H1 (cell line): ENCODE measurements around the gene IL17RE. TPM values are rescaled to one million over a fixed set of nuclear protein-coding genes. Genes with fewer than 3 reads are reported as not detected.
A peak's percentile ranks its signal among the peaks of the same experiment; 100 is the strongest.

Experiments used
- CTCF ChIA-PET: fragments of 300-600 bp; sonication (Branson Sonifier 250); formaldehyde crosslinking; loops from one replicate; lab custom pipeline; 2021; ENCODE audit not compliant: partially characterized antibody; lab: Charles Lee
- POLR2A ChIA-PET: fragments of 300-600 bp; sonication (Branson Sonifier 250); formaldehyde crosslinking; loops from one replicate; lab custom pipeline; 2021; ENCODE audit warnings: inconsistent platforms; ENCODE audit not compliant: partially characterized antibody; lab: Charles Lee
- DNase-seq, 2 experiments: peaks; one replicate each; pipeline versions ENCODE4 v3.0.0 to v3.0.0-alpha.2; 2010 to 2022; ENCODE audit warnings: low spot score in 2 of 2, low read depth in 1 of 2, mixed read lengths in 1 of 2
- FAIRE-seq: peaks from 2 replicates; lab custom pipeline; 2011; peaks lifted over from hg19 to GRCh38; lab: Jason Lieb, UNC
- H2AFZ ChIP-seq: 2 replicates; pipeline ENCODE4 v1.8.1; 2012; ENCODE audit warnings: low read length, inconsistent platforms
- H2AK5ac ChIP-seq: 2 replicates; pipeline ENCODE4 v1.6.1; 2013; ENCODE audit warnings: low read depth, low read length
- H2BK120ac ChIP-seq: replicated peaks from 2 replicates; pipeline ENCODE3; 2013; ENCODE audit warnings: low read depth, low read length, inconsistent platforms
- H2BK12ac ChIP-seq: 2 replicates; pipeline ENCODE4 v1.6.1; 2013; ENCODE audit warnings: low read depth, low read length
- H2BK15ac ChIP-seq: 2 replicates; pipeline ENCODE4 v1.6.1; 2013; ENCODE audit warnings: low read length
- H2BK20ac ChIP-seq: 2 replicates; pipeline ENCODE4 v1.6.1; 2013; ENCODE audit warnings: low read length
- H2BK5ac ChIP-seq: 2 replicates; pipeline ENCODE4 v1.6.1; 2013; ENCODE audit warnings: low read depth, low read length
- H3K14ac ChIP-seq: 2 replicates; pipeline ENCODE4 v1.6.1; 2013; ENCODE audit warnings: inconsistent platforms; ENCODE audit not compliant: insufficient read length
- H3K18ac ChIP-seq: 2 replicates; pipeline ENCODE4 v1.6.1; 2013; ENCODE audit warnings: low read length; ENCODE audit errors: extremely low read depth
- H3K23ac ChIP-seq: 2 replicates; pipeline ENCODE4 v1.6.1; 2013; ENCODE audit warnings: inconsistent platforms; ENCODE audit not compliant: insufficient read length
- H3K23me2 ChIP-seq: 2 replicates; pipeline ENCODE4 v1.6.1; 2013; ENCODE audit warnings: low read depth, low read length
- H3K27ac ChIP-seq: 2 replicates; pipeline ENCODE4 v1.6.1; 2011; ENCODE audit warnings: low read depth, low read length, inconsistent platforms
- H3K27me3 ChIP-seq, 4 experiments: replicated peaks in 1 of 4; 1 replicate in 1 of 4; 2 replicates in 3 of 4; pipeline versions ENCODE4 v1.6.1 to v1.8.1; 2011 to 2013; ENCODE audit warnings: low read length in 3 of 4, mild to moderate bottlenecking in 3 of 4, inconsistent platforms in 2 of 4, mixed read lengths in 2 of 4, moderate library complexity in 1 of 4; ENCODE audit not compliant: control insufficient read depth in 3 of 4, insufficient read depth in 3 of 4; ENCODE audit errors: extremely low read depth in 1 of 4
- H3K36me3 ChIP-seq, 4 experiments: 2 replicates each; pipeline versions ENCODE4 v1.6.1 to v1.8.1; 2011 to 2013; ENCODE audit warnings: mild to moderate bottlenecking in 4 of 4, low read length in 3 of 4, moderate library complexity in 2 of 4, control low read depth in 1 of 4, inconsistent platforms in 1 of 4; ENCODE audit not compliant: insufficient read depth in 4 of 4, control insufficient read depth in 2 of 4
- H3K4ac ChIP-seq: replicated peaks from 2 replicates; pipeline ENCODE3; 2013; ENCODE audit warnings: low read length, low read depth, mixed read lengths, inconsistent platforms; ENCODE audit not compliant: insufficient read length
- H3K4me1 ChIP-seq, 4 experiments: replicated peaks in 1 of 4; 1 replicate in 1 of 4; 2 replicates in 3 of 4; pipeline versions ENCODE4 v1.6.1 to v1.8.1; 2011 to 2013; ENCODE audit warnings: low read length in 3 of 4, inconsistent platforms in 2 of 4, mixed read lengths in 1 of 4; ENCODE audit not compliant: insufficient read depth in 4 of 4, control insufficient read depth in 3 of 4
- H3K4me2 ChIP-seq, 2 experiments: 2 replicates each; pipeline versions ENCODE4 v1.6.1 to v1.8.1; 2011 to 2013; ENCODE audit warnings: low read depth in 2 of 2, low read length in 2 of 2, control low read depth in 1 of 2, inconsistent platforms in 1 of 2, mild to moderate bottlenecking in 1 of 2; ENCODE audit not compliant: insufficient read depth in 1 of 2
- H3K4me3 ChIP-seq, 4 experiments: fragments of 200-600, 300-600 bp in 1 of 4; sonication (generic), shearing (Covaris generic), sonication (Bioruptor Twin) in 1 of 4; 2 replicates each; pipeline versions ENCODE4 v1.5.1 to v1.8.1; 2011 to 2016; ENCODE audit warnings: low read length in 4 of 4, low read depth in 3 of 4, control low read depth in 2 of 4, inconsistent platforms in 2 of 4, mild to moderate bottlenecking in 2 of 4, mixed read lengths in 1 of 4, moderate library complexity in 1 of 4; ENCODE audit not compliant: insufficient read depth in 2 of 4; ENCODE audit errors: extremely low read depth in 1 of 4
- H3K56ac ChIP-seq: replicated peaks from 2 replicates; pipeline ENCODE3; 2013; ENCODE audit warnings: low read depth, mild to moderate bottlenecking, mixed read lengths, low read length, inconsistent platforms; ENCODE audit not compliant: insufficient read length
- H3K79me1 ChIP-seq: 2 replicates; pipeline ENCODE4 v1.6.1; 2013; ENCODE audit warnings: low read depth, low read length, control low read depth
- H3K79me2 ChIP-seq, 2 experiments: 2 replicates each; pipeline versions ENCODE4 v1.6.1 to v1.8.1; 2012 to 2013; ENCODE audit warnings: low read length in 2 of 2, mild to moderate bottlenecking in 2 of 2, inconsistent platforms in 1 of 2; ENCODE audit not compliant: insufficient read depth in 2 of 2, control insufficient read depth in 1 of 2
- H3K9ac ChIP-seq, 4 experiments: replicated peaks in 1 of 4; 1 replicate in 1 of 4; 2 replicates in 3 of 4; pipeline versions ENCODE4 v1.6.1 to v1.8.1; 2011 to 2013; ENCODE audit warnings: low read depth in 3 of 4, low read length in 3 of 4, control low read depth in 2 of 4, mild to moderate bottlenecking in 2 of 4, moderate library complexity in 2 of 4, inconsistent platforms in 1 of 4; ENCODE audit errors: extremely low read depth in 1 of 4
- H3K9me3 ChIP-seq, 2 experiments: 2 replicates each; pipeline versions ENCODE4 v1.6.1 to v1.8.1; 2012 to 2013; ENCODE audit warnings: mild to moderate bottlenecking in 2 of 2, moderate library complexity in 2 of 2, control low read depth in 1 of 2, inconsistent platforms in 1 of 2, low read depth in 1 of 2, low read length in 1 of 2, mixed read lengths in 1 of 2; ENCODE audit not compliant: insufficient read depth in 2 of 2
- H4K20me1 ChIP-seq, 2 experiments: replicated peaks in 1 of 2; 2 replicates each; pipeline versions ENCODE3 to v1.8.1; 2011 to 2013; ENCODE audit warnings: inconsistent platforms in 2 of 2, low read length in 2 of 2, mild to moderate bottlenecking in 1 of 2; ENCODE audit not compliant: insufficient read depth in 2 of 2, control insufficient read depth in 1 of 2
- H4K5ac ChIP-seq: 2 replicates; pipeline ENCODE4 v1.6.1; 2013; ENCODE audit warnings: low read length, low read depth, mixed read lengths, inconsistent platforms; ENCODE audit not compliant: insufficient read length
- H4K8ac ChIP-seq: 2 replicates; pipeline ENCODE4 v1.8.0; 2013; ENCODE audit warnings: mild to moderate bottlenecking, moderate library complexity, low read length, inconsistent platforms; ENCODE audit not compliant: insufficient read depth; ENCODE audit errors: extremely low read depth
- H4K91ac ChIP-seq: replicated peaks from 2 replicates; pipeline ENCODE3; 2013; ENCODE audit warnings: low read length, mixed read lengths, inconsistent platforms; ENCODE audit not compliant: insufficient read length
- CBX5 ChIP-seq: fragments of 300-800, 300-1000 bp; sonication (generic); IDR thresholded peaks from 2 replicates; pipeline ENCODE4 v1.7.1; 2016; ENCODE audit warnings: antibody characterized with exemption, low read length, low read depth
- CTBP2 ChIP-seq: IDR thresholded peaks from 2 replicates; pipeline ENCODE4 v1.7.0; 2011; ENCODE audit warnings: borderline replicate concordance, mild to moderate bottlenecking, moderate library complexity, mixed read lengths, low read length; ENCODE audit not compliant: insufficient read depth, insufficient read length
- FOSL1 ChIP-seq: IDR thresholded peaks from 2 replicates; pipeline ENCODE4 v1.6.1; 2011; ENCODE audit warnings: mild to moderate bottlenecking, low read depth, low read length, moderate library complexity; ENCODE audit not compliant: insufficient read depth
- GTF2F1 ChIP-seq: IDR thresholded peaks from 2 replicates; pipeline ENCODE4 v1.6.1; 2012; ENCODE audit warnings: low read depth, low read length, improper control_type of control experiment, borderline replicate concordance
- JUN ChIP-seq: IDR thresholded peaks from 2 replicates; pipeline ENCODE4 v1.6.1; 2011; ENCODE audit warnings: low read depth, mild to moderate bottlenecking, improper control_type of control experiment, low read length
- POLR2A ChIP-seq, 2 experiments: IDR thresholded peaks; 1 replicate in 1 of 2; 2 replicates in 1 of 2; pipeline ENCODE4 v1.6.1; 2011; ENCODE audit warnings: low read depth in 2 of 2, low read length in 2 of 2, mild to moderate bottlenecking in 2 of 2; ENCODE audit errors: control extremely low read depth in 1 of 2
- RFX5 ChIP-seq: IDR thresholded peaks from 2 replicates; pipeline ENCODE4 v1.6.1; 2011; ENCODE audit warnings: low read depth, low read length, improper control_type of control experiment, borderline replicate concordance
- TBP ChIP-seq: IDR thresholded peaks from 2 replicates; pipeline ENCODE4 v1.6.1; 2011; ENCODE audit warnings: low read depth, low read length, improper control_type of control experiment
- USF2 ChIP-seq: IDR thresholded peaks from 2 replicates; pipeline ENCODE4 v1.6.1; 2011; ENCODE audit warnings: low read length, improper control_type of control experiment
- WGBS, 2 experiments: shearing (Covaris generic) in 1 of 2; methylation state at CpG; one replicate each; pipeline versions ENCODE4 v1.1.6 to v1.1.7; 2013 to 2015; ENCODE audit warnings: low lambda C conversion rate in 2 of 2, mixed read lengths in 2 of 2, inconsistent platforms in 1 of 2, low coverage in 1 of 2, missing lambda C conversion rate in 1 of 2; ENCODE audit not compliant: insufficient replicate concordance in 2 of 2, insufficient coverage in 1 of 2, insufficient read length in 1 of 2; ENCODE audit errors: extremely low coverage in 1 of 2, missing lambda C conversion rate in 1 of 2; 5-methylcytosine and 5-hydroxymethylcytosine counted together
- polyA plus RNA-seq, 7 experiments: library from polyadenylated mRNA; depleted of rRNA in 3 of 7; stranded (reverse) in 5 of 7; unstranded in 2 of 7; fragments of >200 nt in 5 of 7; fragments of 200-250 nt in 2 of 7; gene quantifications; 1 replicate in 5 of 7; 2 replicates in 1 of 7; 4 replicates in 1 of 7; pipeline versions ENCODE4 v1.2.1 to v1.2.3, GENCODE V29; 2011 to 2013; ENCODE audit warnings: missing spikeins in 2 of 7, mixed read lengths in 2 of 7
- total RNA-seq: library from RNA; stranded (reverse); fragmentation: NEBNext Ultra II Directional; extraction: Animal tissue kit (Norgen Biotek cat#: 25700); gene quantifications from 2 replicates; pipeline ENCODE4 v1.2.1, GENCODE V29; 2021

Gene IL17RE
- total and polyA plus RNA-seq, 2 of the 8 experiments (the other 6 are each of a cell fraction or from before 2014, with no cell fraction given) = 3.4 to 4.9 TPM

- Histone ChIP-seq H4K20me1 (peaks cover 0 to 2% of the 10 kb centered on the region in 2 experiments), H2BK12ac (no peak overlapping the region), H4K5ac (peak overlapping the region; percentile 84), H2AK5ac (no peak overlapping the region; the same call in 1 of the 2 replicates), H4K91ac (peak overlapping the region; percentile 72), H4K8ac (peak overlapping the region; percentile 89), H3K18ac (peak overlapping the region; percentile 95), H3K4ac (no peak overlapping the region), H3K23me2 (peaks cover 18% of the 10 kb centered on the region; the same call in 1 of the 2 replicates), H3K79me2 (no peaks in the 10 kb centered on the region), H3K36me3 (peaks cover 0 to 3% (median under 1%) of the 10 kb centered on the region in 4 experiments; a peak in 4 of 8 replicates), H2BK5ac (peak overlapping the region; percentile 52; the same call in 1 of the 2 replicates), H3K27ac (no peak overlapping the region), H2BK15ac (no peak overlapping the region), H3K9me3 (no peaks in the 10 kb centered on the region), H3K14ac (no peak overlapping the region), H2BK120ac (no peak overlapping the region), H2BK20ac (no peak overlapping the region), H3K9ac (peak overlapping the region in 3 of 4 experiments; percentile 10 to 44 (median 34); a peak in 4 of 7 replicates), H3K4me1 (peaks cover 0 to 8% (median 4%) of the 10 kb centered on the region in 4 experiments; a peak in 5 of 7 replicates), H3K56ac (peak overlapping the region; percentile 21), H3K4me2 (peak overlapping the region; percentile 78 to 97), H3K79me1 (no peaks in the 10 kb centered on the region), H3K23ac (no peak overlapping the region), H3K27me3 (no peaks in the 10 kb centered on the region), H3K4me3 (peak overlapping the region; percentile 42 to 69 (median 51)), H2AFZ (peak overlapping the region; percentile 28; the same call in 1 of the 2 replicates)
- ChIA-PET CTCF (interaction anchor here (0.5 to 5.2 kb wide), 52 partner anchors 8 to 318 kb away, joined by 3 to 86 read pairs (median 4); partner anchors contain the start of genes CRELD1, FANCD2, IL17RC and IL17RE), POLR2A (interaction anchor here (0.6 to 2.9 kb wide), 37 partner anchors 9 to 583 kb away, joined by 3 to 43 read pairs (median 4); partner anchors contain the start of genes ARPC4, CRELD1, EMC3 and FANCD2)
- FAIRE-seq (no peak), DNase-seq (peak; percentile 70 to 89)
- whole genome bisulfite sequencing, 2 experiments = 3% methylated on average over 80 of the region's 90 CpGs; no CpG with 5 or more reads in 1 of the 2 experiments
- TF ChIP-seq POLR2A (IDR thresholded peaks at IDR 0.05; ENCODE audit: control extremely low read depth in 1 of 2, low read depth in 2 of 2, low read length in 2 of 2) (peak in 1 of 2 experiments; percentile 69; a peak in 2 of 3 replicates), GTF2F1 (no peak), CTBP2 (peak; percentile 10), TBP (no peak; the same call in 1 of the 2 replicates), RFX5 (no peak), CBX5 (no peak), FOSL1 (no peak), USF2 (no peak), JUN (no peak)
These were observed 43.7 kb downstream of the IL17RE start for GRCh38 chr3:9946112-9947024.
